ENCODE results near the gene CEP152.

The CEP152 gene

DNA sequence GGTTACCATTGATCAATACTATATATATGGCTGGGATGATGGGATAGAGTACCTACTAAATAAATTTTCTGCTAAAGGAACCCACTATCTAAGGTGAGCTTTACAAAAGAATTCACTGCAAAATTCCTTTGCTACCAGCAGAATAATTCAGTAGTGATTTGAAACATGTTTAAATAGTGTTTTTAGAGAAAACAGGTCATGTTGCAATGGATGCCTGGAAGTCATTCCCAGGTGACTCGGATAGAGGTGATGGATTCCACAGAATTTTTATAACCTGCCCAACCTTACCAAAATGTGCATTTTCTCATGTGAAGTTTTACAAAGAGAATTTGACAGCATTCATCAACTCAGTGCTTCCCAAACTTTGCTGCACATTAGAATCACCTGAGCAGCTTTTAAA, 53.2 kb downstream of the CEP152 start:
- no peak for TF ChIP-seq EP300 (IDR thresholded peaks at IDR 0.05; ENCODE audit: borderline replicate concordance)
- no peak for TF ChIP-seq ZBTB7A (IDR thresholded peaks at IDR 0.05; ENCODE audit: low read depth)
- TF ChIP-seq FOXM1 (IDR thresholded peaks at IDR 0.05; ENCODE audit: borderline replicate concordance, low read depth), result no peak
- TF ChIP-seq TAF1 (IDR thresholded peaks at IDR 0.05; ENCODE audit: low read depth), result no peak
- TF ChIP-seq, protein P1, sequence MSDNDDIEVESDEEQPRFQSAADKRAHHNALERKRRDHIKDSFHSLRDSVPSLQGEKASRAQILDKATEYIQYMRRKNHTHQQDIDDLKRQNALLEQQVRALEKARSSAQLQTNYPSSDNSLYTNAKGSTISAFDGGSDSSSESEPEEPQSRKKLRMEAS (IDR thresholded peaks at IDR 0.05), result no peak
- TF ChIP-seq, protein P2, sequence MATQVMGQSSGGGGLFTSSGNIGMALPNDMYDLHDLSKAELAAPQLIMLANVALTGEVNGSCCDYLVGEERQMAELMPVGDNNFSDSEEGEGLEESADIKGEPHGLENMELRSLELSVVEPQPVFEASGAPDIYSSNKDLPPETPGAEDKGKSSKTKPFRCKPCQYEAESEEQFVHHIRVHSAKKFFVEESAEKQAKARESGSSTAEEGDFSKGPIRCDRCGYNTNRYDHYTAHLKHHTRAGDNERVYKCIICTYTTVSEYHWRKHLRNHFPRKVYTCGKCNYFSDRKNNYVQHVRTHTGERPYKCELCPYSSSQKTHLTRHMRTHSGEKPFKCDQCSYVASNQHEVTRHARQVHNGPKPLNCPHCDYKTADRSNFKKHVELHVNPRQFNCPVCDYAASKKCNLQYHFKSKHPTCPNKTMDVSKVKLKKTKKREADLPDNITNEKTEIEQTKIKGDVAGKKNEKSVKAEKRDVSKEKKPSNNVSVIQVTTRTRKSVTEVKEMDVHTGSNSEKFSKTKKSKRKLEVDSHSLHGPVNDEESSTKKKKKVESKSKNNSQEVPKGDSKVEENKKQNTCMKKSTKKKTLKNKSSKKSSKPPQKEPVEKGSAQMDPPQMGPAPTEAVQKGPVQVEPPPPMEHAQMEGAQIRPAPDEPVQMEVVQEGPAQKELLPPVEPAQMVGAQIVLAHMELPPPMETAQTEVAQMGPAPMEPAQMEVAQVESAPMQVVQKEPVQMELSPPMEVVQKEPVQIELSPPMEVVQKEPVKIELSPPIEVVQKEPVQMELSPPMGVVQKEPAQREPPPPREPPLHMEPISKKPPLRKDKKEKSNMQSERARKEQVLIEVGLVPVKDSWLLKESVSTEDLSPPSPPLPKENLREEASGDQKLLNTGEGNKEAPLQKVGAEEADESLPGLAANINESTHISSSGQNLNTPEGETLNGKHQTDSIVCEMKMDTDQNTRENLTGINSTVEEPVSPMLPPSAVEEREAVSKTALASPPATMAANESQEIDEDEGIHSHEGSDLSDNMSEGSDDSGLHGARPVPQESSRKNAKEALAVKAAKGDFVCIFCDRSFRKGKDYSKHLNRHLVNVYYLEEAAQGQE (IDR thresholded peaks at IDR 0.05; ENCODE audit: low read depth), result no peak
- no peak for TF ChIP-seq EGR1 (IDR thresholded peaks at IDR 0.05)

DNA sequence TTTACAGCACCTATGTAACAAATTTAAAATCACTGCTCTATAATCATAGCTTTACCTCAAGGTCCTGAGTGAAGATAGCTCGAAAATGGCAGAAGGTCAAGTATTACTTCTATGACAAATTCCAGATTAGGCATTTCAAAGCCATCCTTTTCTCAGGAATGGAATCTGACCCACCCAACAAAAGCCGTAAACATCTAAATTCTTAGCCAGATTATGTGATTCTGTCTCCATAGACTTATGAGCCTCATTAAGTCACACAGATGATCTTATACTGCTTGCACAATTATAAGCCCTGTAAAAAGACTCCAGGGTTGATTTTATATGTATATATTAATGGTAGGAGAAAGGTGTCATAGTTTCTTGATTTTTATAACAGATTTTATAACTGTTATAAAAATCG, 56.9 kb downstream of the CEP152 start:
- TF ChIP-seq NFIC (IDR thresholded peaks at IDR 0.05) (no peak), CREB1 (IDR thresholded peaks at IDR 0.05; ENCODE audit: low read depth) (no peak), EGR1 (IDR thresholded peaks at IDR 0.05) (no peak)
- TF ChIP-seq, protein P2 (IDR thresholded peaks at IDR 0.05; ENCODE audit: low read depth), result no peak

DNA sequence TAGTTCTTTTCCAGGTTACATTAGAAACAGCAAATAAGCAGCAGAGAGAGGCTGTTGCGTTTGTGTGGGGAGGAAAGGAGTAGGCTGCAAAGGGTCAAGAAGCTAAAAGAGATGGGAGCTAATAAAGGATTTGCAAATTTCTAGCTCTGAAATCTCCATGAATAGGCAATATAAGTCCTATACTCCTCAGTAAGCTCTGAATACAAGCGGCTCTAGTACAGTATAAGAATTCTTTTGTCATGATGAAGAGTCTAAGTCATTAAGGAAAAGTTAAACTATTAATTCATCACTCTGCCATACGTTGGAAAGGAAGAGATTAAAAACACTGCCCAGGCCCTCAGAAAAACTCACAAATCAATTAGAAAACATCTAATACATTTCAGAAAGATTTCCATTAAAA, 59.3 kb downstream of the CEP152 start:
- TF ChIP-seq, protein P2 (IDR thresholded peaks at IDR 0.05; ENCODE audit: low read depth), result no peak
- TF ChIP-seq TAF1 (IDR thresholded peaks at IDR 0.05; ENCODE audit: low read depth), result no peak
- TF ChIP-seq, protein P1 (IDR thresholded peaks at IDR 0.05), result no peak
- TF ChIP-seq CEBPB (IDR thresholded peaks at IDR 0.05), result no peak
- no peak for TF ChIP-seq ZBTB7A (IDR thresholded peaks at IDR 0.05; ENCODE audit: low read depth)
- TF ChIP-seq TEAD4 (IDR thresholded peaks at IDR 0.05), result no peak
- TF ChIP-seq EP300 (IDR thresholded peaks at IDR 0.05; ENCODE audit: borderline replicate concordance), result no peak

DNA sequence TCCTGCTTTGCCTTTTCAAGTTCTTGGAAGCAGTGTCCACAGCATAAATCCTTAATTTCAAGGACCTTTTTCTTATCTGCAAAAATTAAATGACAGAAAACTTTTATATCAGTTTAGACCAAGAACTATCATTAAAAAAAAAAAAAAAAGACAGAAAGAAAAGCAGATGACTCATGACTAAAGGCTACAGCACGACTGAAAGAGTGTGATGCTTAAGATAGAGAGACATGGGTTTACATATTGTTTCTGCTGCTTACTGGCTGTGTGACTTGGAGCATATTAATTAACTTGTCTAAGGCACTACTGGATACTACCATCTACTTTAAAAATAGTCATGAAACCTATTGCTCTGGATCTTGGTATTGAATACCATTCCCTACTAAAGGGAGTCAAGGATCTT, 62.3 kb downstream of the CEP152 start:
- TF ChIP-seq TEAD4 (IDR thresholded peaks at IDR 0.05) (no peak), NFIC (IDR thresholded peaks at IDR 0.05) (no peak), CEBPB (IDR thresholded peaks at IDR 0.05) (no peak), TAF1 (IDR thresholded peaks at IDR 0.05; ENCODE audit: low read depth) (no peak), FOXM1 (IDR thresholded peaks at IDR 0.05; ENCODE audit: borderline replicate concordance, low read depth) (no peak), RAD21 (IDR thresholded peaks at IDR 0.05; ENCODE audit: low read depth) (no peak), TCF12 (IDR thresholded peaks at IDR 0.05; ENCODE audit: low read depth) (no peak), YY1 (IDR thresholded peaks at IDR 0.05; ENCODE audit: low read depth) (no peak), EGR1 (IDR thresholded peaks at IDR 0.05) (no peak), CREB1 (IDR thresholded peaks at IDR 0.05; ENCODE audit: low read depth) (no peak), EP300 (IDR thresholded peaks at IDR 0.05; ENCODE audit: borderline replicate concordance) (no peak), ZBTB7A (IDR thresholded peaks at IDR 0.05; ENCODE audit: low read depth) (no peak)
- TF ChIP-seq, protein P2 (IDR thresholded peaks at IDR 0.05; ENCODE audit: low read depth), result no peak
- TF ChIP-seq, protein P3, sequence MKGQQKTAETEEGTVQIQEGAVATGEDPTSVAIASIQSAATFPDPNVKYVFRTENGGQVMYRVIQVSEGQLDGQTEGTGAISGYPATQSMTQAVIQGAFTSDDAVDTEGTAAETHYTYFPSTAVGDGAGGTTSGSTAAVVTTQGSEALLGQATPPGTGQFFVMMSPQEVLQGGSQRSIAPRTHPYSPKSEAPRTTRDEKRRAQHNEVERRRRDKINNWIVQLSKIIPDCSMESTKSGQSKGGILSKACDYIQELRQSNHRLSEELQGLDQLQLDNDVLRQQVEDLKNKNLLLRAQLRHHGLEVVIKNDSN (IDR thresholded peaks at IDR 0.05), result no peak
- TF ChIP-seq, protein P1 (IDR thresholded peaks at IDR 0.05), result no peak
